Muscle layer of duodenum (tissue), 2 donors: Measurements from ENCODE around the gene SMOC2.

Experiments used
- H3K27ac ChIP-seq: one replicate; pipeline ENCODE4 v1.7.0; 2013; ENCODE audit warnings: mild to moderate bottlenecking, low read length
- H3K27me3 ChIP-seq: one replicate; pipeline ENCODE4 v1.7.0; 2013; ENCODE audit warnings: low read depth, mild to moderate bottlenecking, control low read depth, low read length
- H3K36me3 ChIP-seq, 2 donors: one replicate each; pipeline ENCODE4 v1.7.0; 2013; ENCODE audit warnings: low read length in 2 of 2, control low read depth in 1 of 2, mild to moderate bottlenecking in 1 of 2; ENCODE audit not compliant: insufficient read depth in 2 of 2, control insufficient read depth in 1 of 2
- H3K4me1 ChIP-seq, 2 donors: one replicate each; pipeline ENCODE4 v1.7.0; 2013; ENCODE audit warnings: low read length in 2 of 2, mild to moderate bottlenecking in 2 of 2, control low read depth in 1 of 2, moderate library complexity in 1 of 2; ENCODE audit not compliant: insufficient read depth in 2 of 2, control insufficient read depth in 1 of 2
- H3K4me3 ChIP-seq, 2 donors: one replicate each; pipeline ENCODE4 v1.7.0; 2013; ENCODE audit warnings: low read length in 2 of 2, low read depth in 1 of 2, mild to moderate bottlenecking in 1 of 2
- H3K9me3 ChIP-seq, 2 donors: one replicate each; pipeline ENCODE4 v1.7.0; 2013; ENCODE audit warnings: low read length in 2 of 2, control low read depth in 1 of 2, mild to moderate bottlenecking in 1 of 2; ENCODE audit not compliant: control insufficient read depth in 1 of 2
- donor health status: healthy.

Gene SMOC2

DNA sequence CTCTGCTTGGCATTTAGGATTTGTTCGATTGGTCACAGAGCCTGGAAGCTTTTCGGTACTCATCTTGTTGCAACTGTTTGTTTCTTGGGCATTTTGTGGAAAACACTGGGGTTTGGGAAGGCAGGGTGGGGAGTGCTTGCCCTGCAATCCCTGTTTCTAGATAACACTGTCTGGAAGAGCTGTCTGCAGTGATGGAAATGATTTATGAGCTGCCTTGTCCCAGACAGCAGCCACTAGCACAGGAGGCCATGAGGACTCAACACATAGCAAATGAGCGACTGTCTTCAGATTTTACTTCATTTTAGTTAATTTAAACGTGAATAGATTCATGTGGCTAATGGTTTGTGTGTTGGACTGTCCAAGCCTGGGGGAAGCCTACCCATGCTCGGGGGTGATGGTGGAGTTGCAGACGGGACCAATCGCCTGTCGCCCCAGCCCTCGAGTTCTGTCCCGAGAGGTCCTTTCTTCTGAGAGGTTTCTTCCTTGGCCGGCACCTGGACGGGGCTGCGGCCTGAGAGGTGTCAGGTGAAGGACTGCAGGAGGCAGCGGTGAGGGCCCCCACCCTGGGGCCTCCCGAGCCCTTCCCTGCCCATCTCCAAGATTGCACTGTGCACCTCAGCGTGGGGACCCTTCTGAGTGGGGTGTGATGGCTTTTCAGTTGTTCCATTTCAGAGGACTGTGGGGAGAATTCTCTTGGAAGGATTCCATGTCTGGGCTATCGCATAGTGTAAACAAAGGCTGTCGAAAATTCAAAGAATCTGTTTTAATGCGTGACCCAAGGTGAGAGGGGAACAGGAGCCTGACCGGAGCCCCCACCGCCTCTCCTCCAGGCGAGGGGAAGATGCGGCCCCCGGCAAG lies 55.4 kb downstream of the SMOC2 start:
- no peaks in the 10 kb centered on the region for H3K36me3 ChIP-seq
- no peak overlapping the region for H3K27ac ChIP-seq
- no peak overlapping the region for H3K4me3 ChIP-seq
- no peaks in the 10 kb centered on the region for H3K27me3 ChIP-seq
- peaks cover 0 to 11% of the 10 kb centered on the region in 2 donors for H3K4me1 ChIP-seq
- no peaks in the 10 kb centered on the region for H3K9me3 ChIP-seq

DNA sequence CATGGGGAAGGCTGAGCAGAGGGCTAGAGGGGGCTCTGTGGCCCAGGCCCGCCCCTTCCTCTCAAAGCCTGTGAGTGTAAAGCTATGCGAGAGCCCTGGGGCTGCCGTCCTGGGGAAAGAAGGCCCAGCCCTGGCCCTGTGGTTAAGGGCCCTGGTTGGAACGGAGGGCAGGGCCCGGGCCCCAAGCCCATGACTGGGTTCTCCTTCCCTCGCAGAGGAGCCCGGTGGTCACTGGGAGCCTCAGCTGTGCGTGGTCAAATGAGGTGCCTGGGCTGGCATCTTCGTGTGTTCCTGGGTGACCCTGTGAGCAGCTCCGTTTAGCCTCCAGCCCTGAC lies 56.0 kb downstream of the SMOC2 start:
- H3K27me3 ChIP-seq: no peaks in the 10 kb centered on the region
- no peak overlapping the region for H3K27ac ChIP-seq
- H3K4me1 ChIP-seq: peaks cover 0 to 11% of the 10 kb centered on the region in 2 donors
- H3K9me3 ChIP-seq: no peaks in the 10 kb centered on the region
- no peak overlapping the region for H3K4me3 ChIP-seq
- no peaks in the 10 kb centered on the region for H3K36me3 ChIP-seq

- Histone ChIP-seq H3K36me3 (no peaks in the 10 kb centered on the region), H3K9me3 (no peaks in the 10 kb centered on the region), H3K27ac (no peak overlapping the region), H3K27me3 (no peaks in the 10 kb centered on the region), H3K4me1 (peaks cover 0 to 11% of the 10 kb centered on the region in 2 donors), H3K4me3 (no peak overlapping the region)
These were observed 56.4 kb downstream of the SMOC2 start for GRCh38 chr6:168497381-168497780.

DNA sequence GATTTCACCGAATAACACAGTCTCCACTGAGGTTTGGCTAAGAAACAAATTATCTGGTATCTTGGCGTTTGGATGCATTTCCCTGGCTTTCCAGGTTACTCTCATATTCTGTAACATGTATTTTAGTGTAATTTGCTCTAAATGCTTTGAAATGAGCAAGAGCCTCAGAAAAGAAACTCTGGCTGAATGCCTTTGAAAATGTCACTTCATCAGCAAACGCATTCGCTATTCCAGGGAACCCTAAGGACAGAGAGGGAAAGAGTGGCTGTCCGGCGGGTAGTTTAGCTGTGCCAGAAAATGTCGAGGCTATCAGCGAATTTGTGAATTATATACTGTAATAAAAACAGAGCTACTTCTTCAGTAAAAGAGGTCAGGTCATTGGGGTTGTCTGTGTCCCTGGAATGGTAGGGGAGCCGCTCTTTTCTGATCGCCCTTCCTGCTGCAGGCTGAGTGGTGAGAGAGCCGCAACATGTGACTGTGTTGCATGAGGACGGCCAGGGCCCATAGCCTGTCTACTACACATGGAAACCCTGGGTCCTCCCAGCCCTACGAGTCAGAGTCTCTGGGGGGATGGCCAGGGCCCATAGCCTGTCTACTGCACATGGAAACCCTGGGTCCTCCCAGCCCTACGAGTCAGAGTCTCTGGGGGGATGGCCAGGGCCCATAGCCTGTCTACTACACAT lies 57.3 kb downstream of the SMOC2 start:
- no peak overlapping the region for H3K4me3 ChIP-seq
- H3K27me3 ChIP-seq: no peaks in the 10 kb centered on the region

GRCh38 chr6:168499045-168499650 lies 58.2 kb downstream of the SMOC2 start:
- Histone ChIP-seq H3K27ac (no peak overlapping the region), H3K4me3 (no peak overlapping the region), H3K27me3 (no peaks in the 10 kb centered on the region), H3K9me3 (no peaks in the 10 kb centered on the region), H3K36me3 (no peaks in the 10 kb centered on the region), H3K4me1 (peaks cover 0 to 11% of the 10 kb centered on the region in 2 donors)

More for the DNA sequence above, 57.3 kb downstream of the SMOC2 start:
- Histone ChIP-seq H3K4me1 (peaks cover 0 to 11% of the 10 kb centered on the region in 2 donors), H3K36me3 (no peaks in the 10 kb centered on the region), H3K9me3 (no peaks in the 10 kb centered on the region), H3K27ac (no peak overlapping the region)

GRCh38 chr6:168500519-168500918 lies 59.5 kb downstream of the SMOC2 start:
- H3K4me3 ChIP-seq: no peak overlapping the region
- no peaks in the 10 kb centered on the region for H3K27me3 ChIP-seq
- no peaks in the 10 kb centered on the region for H3K36me3 ChIP-seq
- no peaks in the 10 kb centered on the region for H3K9me3 ChIP-seq
- peaks cover 0 to 11% of the 10 kb centered on the region in 2 donors for H3K4me1 ChIP-seq
- no peak overlapping the region for H3K27ac ChIP-seq

- H3K27me3 ChIP-seq: no peaks in the 10 kb centered on the region
- peaks cover 0 to 5% of the 10 kb centered on the region in 2 donors for H3K4me1 ChIP-seq
- no peaks in the 10 kb centered on the region for H3K36me3 ChIP-seq
- no peak overlapping the region for H3K4me3 ChIP-seq
- no peaks in the 10 kb centered on the region for H3K9me3 ChIP-seq
- H3K27ac ChIP-seq: no peak overlapping the region
These were observed 60.6 kb downstream of the SMOC2 start for GRCh38 chr6:168501561-168501960.

- H3K9me3 ChIP-seq: no peaks in the 10 kb centered on the region
- no peak overlapping the region for H3K27ac ChIP-seq
- no peaks in the 10 kb centered on the region for H3K4me1 ChIP-seq
- no peaks in the 10 kb centered on the region for H3K36me3 ChIP-seq
- no peak overlapping the region for H3K4me3 ChIP-seq
- no peaks in the 10 kb centered on the region for H3K27me3 ChIP-seq
These were observed 63.4 kb downstream of the SMOC2 start for GRCh38 chr6:168504366-168504765.

DNA sequence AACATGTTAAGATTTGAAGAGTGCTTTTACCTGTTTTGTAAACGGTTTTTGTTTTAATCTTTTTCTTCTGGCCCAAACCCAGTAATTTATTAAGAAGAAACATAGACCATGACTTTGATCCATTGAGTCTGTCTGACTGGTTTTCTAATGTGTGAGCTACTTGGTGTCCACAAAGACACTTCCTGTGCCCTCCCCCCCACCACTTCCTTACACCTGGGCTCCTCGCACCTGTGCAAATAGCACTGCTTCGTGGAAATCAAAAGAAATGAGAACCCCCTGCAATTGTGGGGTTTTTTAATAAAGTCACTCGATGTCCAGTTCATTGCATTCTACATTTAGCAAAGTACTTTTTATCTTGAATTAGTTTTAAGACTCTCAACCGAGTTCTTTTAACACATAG lies 65.5 kb downstream of the SMOC2 start:
- H3K27ac ChIP-seq: no peak overlapping the region
- no peaks in the 10 kb centered on the region for H3K27me3 ChIP-seq
- H3K36me3 ChIP-seq: no peaks in the 10 kb centered on the region
- no peaks in the 10 kb centered on the region for H3K9me3 ChIP-seq
- no peak overlapping the region for H3K4me3 ChIP-seq
- no peaks in the 10 kb centered on the region for H3K4me1 ChIP-seq

DNA sequence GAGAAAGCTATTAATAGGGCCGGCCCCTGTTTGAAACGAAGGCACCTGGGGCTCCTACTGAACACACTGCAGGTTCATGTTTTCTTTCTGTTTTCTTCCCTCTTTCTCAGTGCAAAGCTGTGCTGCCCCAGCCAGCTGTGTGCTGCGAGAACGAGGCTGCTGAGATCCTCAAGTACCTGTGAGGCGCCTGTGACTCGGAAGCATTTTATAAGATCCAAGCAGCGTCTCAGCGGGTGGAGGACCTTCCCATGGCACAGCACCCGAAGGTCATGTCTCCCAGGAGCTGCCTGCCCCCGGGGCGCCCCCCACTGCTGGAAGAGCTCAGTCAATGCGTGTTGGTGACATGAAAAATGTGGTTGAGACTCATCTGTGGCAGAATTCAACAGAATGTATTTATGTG lies 66.3 kb downstream of the SMOC2 start:
- Histone ChIP-seq H3K27ac (no peak overlapping the region), H3K27me3 (no peaks in the 10 kb centered on the region), H3K4me3 (no peak overlapping the region)

DNA sequence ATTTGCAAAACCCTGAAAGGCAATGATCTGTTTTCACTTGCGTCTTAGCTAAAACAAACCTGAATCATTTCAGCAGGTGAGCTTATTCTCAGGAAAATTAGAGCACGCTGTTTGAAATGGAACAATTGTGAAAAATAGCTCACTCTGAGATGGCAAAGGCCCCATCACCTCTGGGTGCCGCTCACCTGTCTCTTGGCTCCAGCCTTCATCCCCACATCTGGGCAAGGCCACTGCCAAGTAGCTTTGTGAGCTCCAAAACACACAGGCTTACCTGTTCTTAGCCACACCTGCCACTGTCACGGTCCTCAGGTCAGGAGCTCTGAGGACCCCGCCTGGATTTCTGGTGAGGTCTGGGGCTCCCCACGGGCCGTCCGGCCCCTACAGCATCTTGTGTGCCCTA lies 66.7 kb downstream of the SMOC2 start:
- no peaks in the 10 kb centered on the region for H3K4me1 ChIP-seq
- H3K27ac ChIP-seq: no peak overlapping the region
- no peaks in the 10 kb centered on the region for H3K36me3 ChIP-seq
- no peak overlapping the region for H3K4me3 ChIP-seq
- H3K27me3 ChIP-seq: no peaks in the 10 kb centered on the region
- no peaks in the 10 kb centered on the region for H3K9me3 ChIP-seq

More for the DNA sequence above, 66.3 kb downstream of the SMOC2 start:
- Histone ChIP-seq H3K36me3 (no peaks in the 10 kb centered on the region), H3K9me3 (no peaks in the 10 kb centered on the region), H3K4me1 (no peaks in the 10 kb centered on the region)
